AG20443 (cell line): ENCODE data around the gene PIGBOS1.
A peak's percentile ranks its signal among the peaks of the same experiment; 100 is the strongest.
"Not testable (repeated sequence)": the region's sequence is repeated elsewhere in the genome, so short reads cannot be mapped to it uniquely, and the experiment has no call there.

ENCODE experiments used
- DNase-seq: peaks from one replicate; pipeline ENCODE4 v3.0.0; 2012; ENCODE audit warnings: low spot score, mixed read lengths

PIGBOS1 gene, protein sequence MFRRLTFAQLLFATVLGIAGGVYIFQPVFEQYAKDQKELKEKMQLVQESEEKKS

DNA sequence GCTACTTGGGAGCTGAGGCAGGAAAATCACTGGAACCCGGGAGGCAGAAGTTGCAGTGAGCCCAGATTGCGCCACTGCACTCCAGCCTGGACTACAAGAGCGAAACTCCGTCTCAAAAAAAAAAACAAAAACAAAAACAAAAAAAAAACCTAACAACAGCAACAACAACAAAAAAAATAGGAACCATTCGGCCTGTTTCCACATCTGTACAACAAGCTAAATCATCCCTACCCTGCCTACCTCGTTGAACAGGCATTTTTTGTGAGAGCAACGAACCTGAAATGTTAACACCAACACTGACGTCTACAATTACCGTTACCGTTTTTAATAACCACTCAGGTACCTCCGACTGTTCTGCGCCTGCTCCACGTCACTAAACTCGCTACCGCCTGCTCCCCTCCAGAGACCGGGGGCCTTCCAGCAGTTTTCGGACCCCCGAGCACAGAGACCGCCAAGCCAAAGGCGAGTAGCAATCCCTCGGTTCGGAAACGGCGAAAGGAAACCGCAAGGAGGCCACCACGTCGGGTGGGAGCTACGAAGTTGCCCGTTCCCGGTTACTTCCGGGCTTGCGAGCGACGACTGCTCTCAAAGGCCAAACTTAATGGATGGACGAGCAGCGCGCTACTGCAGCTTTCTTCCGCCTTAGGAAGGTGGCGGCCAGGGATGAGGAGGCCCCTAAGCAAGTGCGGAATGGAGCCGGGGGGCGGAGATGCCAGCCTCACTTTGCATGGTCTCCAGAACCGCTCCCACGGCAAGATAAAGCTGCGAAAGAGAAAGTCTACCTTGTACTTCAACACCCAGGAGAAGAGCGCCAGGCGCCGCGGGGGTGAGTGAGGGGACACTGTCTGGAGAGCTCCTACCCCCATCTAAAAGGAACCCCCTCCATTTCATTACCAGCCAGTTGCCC lies at the start of gene PIGBOS1, which contains the start of gene PIGB:
Gene PIGBOS1 (minus strand): TSS at position 536 of the 907 bp plus-strand sequence. CDS start 1,331 bp downstream, outside the sequence.
Gene PIGB (plus strand): TSS at position 635 of the 907 bp plus-strand sequence. CDS start 29 bp downstream, at position 664.
- DNase-seq, result peak; percentile 92

DNA sequence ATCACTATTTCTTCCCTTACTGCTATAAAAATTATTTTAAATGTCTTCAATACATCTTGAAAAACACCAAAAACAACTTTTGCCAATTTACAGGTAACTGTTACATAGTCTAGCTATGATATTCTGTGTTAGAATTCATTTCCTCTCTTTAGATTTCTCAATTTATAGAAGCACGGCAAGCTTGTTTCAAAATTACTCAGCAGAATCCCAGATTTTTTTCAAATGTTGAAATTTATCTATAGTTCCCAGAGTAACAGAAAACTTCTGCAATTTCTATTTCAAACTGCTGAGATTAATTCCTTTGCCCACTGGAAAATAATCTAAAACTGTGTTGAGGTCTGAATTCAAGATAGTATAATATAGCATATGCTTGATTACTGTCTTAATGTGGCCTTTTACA lies 48.1 kb upstream of the PIGBOS1 start:
- no peak for DNase-seq

DNA sequence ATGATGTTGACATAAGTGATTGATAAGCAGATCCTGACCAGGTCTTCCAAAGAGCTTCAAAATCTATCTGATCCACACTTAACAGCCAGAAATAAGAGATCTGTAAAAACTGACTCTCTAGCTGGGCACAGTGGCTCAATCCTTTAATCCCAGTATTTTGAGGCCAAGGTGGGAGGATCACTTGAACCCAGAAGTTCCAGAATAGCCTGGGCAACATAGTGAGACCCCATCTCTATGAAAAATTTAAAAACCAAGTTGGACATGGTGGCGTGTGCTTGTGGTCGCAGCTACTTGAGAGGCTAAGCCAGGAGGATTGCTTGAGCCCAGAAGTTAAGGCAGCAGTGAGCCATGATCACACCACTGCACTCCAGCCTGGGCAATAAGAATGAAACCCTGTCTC lies 43.7 kb upstream of the PIGBOS1 start:
- DNase-seq, result no peak

DNA sequence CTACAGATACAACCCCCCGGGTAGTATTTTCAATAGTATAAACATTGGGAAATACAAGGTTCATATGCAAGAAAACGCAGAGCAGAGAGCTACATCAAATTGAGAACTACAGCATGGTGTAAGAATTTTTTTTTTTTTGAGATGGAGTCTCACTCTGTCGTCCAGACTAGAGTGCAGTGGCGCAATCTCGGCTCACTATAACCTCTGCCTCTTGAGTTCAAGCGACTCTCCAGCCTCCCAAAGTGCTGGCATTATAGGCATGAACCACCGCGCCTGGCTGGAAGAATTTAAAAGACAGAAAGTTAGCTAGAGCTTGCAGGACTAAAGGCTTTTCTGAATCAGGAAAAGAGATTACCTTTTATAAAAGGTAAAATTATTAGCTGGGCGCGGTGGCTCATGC lies 42.1 kb upstream of the PIGBOS1 start:
- no peak for DNase-seq

DNA sequence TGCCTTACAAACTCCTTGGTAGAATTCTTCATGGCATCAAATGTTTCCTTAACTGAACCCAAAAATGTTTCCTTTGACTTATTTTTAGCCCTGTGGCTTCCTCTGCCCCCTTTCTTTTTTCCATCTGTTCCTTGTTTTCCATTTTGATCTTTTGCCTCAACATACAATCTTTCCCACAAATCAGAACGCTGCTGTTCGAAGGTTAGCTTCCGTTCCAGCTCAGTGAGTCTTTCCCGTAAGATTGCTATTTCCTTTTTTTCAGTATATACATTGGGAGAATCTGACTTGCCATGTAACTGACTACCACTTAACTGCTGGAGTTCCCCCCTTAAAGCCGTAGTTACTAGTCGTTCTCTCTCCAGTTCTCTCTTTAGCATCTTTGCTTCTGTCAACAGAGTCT lies 41.3 kb upstream of the PIGBOS1 start:
- DNase-seq, result no peak

DNA sequence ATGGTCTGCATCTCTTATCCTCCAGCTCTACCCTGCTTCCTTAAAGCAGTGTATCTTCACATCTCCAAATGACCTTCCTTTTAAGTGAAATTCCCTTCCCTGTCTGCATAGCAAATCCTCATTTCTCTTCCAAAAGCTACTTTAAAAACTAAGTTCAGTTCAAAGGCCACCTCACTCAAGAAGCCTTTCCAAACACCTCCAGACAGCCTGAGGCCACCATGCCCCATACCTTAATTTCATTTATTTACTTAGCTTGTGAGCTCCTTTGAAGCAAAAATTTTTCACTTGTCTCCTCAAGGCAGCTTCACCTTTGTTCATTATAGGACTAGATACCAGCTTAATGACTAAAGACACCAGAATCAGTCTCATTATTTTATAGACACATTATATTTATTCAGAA lies 39.5 kb upstream of the PIGBOS1 start:
- no peak for DNase-seq

DNA sequence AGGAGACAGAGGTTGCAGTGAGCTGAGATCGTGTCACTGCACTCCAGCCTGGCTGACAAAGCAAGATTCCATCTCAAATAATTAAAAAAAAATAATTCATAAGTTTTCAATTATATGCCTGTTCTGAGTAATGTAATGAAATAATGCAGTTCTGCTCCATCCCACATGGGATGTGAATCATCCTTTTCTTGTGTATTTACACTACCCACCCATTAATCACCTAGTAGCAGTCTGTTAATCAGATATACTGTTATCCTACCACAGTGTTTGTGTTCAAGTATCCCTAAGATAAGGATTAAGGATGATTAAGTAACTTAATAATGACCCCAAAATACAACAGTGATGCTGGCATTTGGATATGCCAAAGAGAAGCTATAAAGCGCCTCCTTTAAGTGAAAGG lies 38.9 kb upstream of the PIGBOS1 start:
- DNase-seq, result peak; percentile 40

DNA sequence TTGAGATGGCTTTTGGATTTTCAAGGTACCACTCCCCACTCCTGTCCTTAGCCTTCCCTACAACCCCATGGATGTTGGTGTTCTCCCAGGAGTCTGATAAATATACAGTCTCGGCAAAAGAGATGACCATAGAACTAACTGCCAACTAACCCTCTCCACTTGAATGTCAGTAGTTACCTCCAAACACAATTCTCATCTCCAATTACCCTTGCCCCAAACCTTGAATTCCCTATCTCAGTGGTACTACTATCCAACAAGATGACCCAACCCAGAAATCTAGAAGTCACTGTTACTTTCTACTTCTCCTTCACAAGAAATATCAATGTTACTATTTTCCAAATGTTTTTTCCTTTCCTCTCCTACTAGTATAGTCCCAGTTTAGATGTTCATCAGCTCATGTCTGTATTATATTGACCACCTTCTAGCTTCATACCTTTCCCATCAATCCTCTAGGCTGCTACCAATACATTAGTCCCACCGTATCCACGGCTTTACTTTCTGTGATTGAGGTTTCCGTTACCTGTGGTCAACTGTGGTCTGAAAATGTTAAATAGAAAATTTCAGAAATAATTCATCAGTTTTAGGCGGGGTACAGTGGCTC lies 38.2 kb upstream of the PIGBOS1 start:
- DNase-seq, result no peak

DNA sequence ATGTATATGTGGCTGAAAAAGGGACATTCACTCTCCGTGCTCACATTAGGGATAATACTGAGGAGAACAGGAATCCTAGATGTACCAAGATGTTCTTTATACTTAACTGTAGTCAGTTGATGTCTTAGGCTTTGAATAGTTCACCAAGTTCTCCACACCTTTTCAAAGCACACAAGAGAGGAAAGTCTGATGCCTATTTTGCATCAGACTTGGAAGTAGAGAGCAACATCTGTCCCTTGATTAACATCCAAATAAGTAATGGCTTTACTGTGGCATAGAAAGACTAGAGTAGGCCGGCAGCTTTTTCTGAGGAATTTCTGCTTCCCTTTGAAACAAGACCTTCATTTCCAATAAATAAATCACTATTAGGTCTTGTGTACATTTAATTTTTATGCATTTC lies 34.1 kb upstream of the PIGBOS1 start:
- no peak for DNase-seq

DNA sequence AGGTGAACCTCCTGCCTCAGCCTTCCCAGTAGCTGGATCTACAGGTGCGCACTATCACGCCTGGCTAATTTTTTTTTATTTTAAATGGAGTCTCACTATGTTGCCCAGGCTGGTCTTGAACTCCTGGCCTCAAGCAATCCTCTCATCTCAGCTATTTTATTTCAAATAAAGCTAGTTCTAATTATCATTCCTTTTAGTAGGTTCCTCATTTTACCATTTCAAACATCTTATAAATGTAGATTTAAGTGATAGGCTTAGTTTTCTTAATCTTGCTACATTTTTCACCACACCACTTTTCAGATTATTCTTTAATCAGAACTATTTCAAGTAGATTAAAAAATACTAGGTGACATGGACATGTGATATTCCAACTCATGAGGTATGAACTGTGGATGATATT lies 30.4 kb upstream of the PIGBOS1 start:
- DNase-seq, result no peak

DNA sequence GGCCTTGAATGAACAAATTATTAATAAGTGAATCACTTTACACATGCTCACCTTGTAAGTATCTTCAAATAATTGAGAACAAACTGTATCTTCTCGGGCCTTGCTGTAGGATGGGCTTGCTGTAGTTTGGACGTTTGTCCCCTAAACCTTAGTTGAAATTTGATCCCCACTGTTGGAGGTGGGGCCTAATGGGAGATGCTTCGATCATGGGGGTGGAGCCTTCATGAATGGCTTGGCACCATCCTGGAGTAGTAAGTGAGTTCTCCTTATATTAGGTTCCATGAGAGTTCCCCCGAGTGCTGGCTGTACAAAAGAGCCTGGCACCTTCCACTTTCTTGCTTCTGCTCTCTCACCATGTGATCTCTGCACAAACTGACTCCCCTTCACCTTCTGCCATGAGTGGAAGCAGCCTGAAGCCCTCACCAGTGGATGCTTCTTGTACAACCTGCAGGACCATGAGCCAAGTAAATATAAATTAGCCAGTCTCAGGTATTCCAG lies 29.4 kb upstream of the PIGBOS1 start:
- no peak for DNase-seq

DNA sequence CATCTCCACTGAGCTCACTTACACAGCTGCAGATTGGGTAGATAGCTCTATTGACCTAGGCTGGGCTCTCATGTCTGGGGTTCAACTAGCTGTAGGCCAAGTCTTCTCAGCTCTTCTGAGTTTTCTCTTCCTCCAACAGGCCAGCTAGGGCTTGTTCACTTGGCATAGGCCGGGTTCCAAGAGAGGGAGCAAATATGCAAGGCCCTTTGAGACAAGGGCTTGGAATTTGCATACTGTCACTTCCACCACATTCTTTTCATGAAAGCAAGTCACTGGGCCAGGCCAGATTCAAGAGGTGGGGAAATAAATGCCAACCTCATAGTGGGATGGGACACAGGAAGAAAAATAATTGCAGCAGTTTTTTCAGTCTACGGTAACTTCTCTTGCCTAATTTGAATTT lies 25.3 kb upstream of the PIGBOS1 start:
- peak; percentile 55 for DNase-seq

DNA sequence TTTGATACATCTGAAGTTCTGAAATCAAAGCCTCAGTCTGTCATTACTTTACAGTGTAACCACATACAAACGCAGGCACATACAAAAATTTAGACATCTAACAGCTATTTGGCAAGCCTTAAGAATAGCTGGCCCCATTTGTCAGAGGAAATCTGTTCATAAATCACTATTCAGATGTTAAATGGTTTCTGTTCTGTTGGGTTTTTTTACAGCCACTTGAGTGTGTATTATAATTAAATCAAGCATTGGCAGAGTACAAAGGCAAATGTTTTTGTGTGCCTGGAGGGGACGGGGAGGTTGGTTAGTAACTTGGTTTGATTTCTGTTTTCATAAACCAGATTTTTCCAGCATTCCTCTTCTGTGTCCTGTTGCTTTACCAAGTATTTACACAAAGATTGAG lies 24.2 kb upstream of the PIGBOS1 start:
- peak; percentile 20 for DNase-seq

DNA sequence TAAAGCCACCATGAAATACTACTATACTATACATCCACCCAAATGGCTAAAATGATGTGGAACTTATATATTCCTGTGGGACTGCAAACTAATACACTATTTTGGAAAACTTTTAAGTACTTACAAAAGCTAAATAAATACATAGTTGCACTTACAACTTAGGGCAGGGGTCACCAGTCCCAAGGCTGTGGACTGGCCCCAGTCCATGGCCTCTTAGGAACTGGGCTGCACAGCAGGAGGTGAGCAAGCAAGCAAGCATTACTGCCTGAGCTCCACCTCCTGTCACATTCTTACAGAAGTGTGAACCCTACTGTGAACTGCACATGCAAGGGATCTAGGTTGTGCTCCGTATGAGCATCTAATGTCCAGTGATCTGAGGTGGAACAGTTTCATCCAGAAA lies 18.2 kb upstream of the PIGBOS1 start:
- no peak for DNase-seq

DNA sequence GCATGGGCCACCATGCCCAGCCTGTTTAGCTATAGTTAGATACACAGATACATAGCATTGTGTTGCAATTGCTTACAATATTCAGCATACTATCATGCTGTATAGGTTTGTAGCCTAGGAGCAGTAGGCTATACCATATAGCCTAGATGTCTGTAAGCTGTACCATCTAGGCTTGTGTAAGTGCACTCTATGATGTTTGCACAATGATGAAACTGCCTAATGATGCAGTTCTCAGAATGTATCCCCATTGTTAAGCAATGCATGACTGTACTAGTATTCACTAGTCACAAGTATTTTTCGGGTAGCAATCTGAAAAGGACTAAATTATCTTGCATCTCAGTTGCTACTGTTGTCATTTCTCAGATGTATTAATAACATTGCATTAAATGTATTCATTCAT lies 16.1 kb upstream of the PIGBOS1 start:
- DNase-seq, result no peak

DNA sequence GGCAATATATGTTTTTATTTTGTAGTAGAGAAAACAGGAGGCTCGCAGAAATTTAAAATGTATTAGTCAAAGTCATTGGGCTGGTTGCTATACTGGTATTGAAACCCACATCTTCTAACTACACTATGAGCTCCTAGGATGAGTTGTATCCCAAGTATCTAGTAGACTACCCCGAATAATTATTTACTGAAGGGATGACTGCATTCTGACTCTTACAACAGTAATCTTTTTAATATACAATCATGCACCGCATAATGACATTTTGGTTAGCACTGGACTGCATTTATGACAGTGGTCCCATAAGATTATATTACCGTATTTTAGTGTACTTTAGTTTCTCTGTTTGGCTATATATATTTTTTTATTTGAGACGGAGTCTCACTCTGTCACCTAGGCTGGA lies 15.4 kb upstream of the PIGBOS1 start:
- no peak for DNase-seq

DNA sequence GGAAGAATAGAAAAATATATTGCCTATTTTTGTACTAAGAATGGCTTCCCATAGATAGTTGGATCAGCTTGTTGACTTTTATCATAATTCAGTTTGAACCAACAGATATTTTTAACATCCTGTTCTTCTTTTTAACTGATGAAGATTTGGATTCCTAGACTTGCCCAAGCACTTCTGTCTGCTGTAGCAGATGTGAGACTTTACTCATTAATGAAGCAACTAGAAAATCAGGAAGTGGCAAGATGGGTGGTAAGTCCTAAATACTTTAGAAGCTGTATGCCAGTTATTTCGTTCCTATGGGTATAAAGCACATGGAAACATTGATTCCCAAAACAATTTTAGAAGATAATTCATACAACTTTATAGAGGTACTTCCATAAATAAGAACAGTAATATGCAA lies 8.5 kb upstream of the PIGBOS1 start:
- DNase-seq, result no peak

DNA sequence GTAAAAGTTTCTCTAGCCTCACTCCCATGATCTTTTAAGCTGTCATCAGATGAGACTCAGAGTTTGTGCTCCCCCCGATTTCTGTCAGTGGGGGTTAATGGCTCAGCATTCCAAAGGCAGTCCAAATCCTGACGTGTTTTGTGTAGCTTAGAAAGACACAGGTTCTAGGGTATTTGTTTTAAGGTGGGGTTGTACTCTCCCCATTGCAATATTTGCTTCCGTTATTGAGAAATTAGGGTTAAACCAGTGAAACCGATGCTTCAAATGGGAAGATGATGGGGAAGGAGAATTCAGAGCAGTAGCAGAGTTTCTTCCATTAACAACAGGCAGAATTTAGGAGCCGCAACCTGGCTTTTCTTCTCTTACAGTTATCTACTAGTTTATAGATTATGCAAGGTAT lies 3.5 kb upstream of the PIGBOS1 start:
- no peak for DNase-seq

DNA sequence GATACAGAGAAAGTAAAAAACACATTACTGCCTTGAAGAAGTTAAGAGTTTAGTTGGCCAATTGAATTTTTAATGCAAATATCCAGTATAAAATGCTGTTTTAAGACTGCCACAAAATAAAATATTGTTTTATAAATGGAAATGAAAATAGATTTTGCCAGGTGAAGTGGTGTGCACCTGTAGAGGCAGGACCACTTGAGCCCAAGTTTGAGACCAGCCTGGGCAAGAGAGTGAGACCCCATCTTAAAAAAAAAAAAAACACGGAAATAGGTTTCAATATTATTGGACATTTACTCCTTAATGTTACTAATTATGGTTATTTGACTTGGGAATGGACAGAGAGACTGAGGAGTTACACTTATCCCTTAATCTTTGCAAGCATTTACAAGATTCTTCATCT lies 2.0 kb upstream of the PIGBOS1 start:
- DNase-seq, result no peak

DNA sequence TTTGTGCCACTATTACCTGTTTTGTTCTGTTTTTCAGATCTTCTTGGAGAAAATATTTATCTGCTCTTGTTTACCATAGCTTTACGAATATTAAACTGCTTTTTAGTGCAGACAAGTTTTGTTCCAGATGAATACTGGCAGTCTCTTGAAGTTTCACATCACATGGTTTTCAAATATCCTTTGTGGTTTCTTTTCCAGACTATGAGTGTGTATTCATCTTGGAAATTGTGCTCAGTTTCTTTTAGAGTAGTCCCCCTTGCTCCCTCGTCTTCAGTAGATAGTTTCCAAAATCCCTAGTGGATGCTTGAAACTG lies 1.3 kb upstream of the PIGBOS1 start:
- peak; percentile 20 for DNase-seq

DNA sequence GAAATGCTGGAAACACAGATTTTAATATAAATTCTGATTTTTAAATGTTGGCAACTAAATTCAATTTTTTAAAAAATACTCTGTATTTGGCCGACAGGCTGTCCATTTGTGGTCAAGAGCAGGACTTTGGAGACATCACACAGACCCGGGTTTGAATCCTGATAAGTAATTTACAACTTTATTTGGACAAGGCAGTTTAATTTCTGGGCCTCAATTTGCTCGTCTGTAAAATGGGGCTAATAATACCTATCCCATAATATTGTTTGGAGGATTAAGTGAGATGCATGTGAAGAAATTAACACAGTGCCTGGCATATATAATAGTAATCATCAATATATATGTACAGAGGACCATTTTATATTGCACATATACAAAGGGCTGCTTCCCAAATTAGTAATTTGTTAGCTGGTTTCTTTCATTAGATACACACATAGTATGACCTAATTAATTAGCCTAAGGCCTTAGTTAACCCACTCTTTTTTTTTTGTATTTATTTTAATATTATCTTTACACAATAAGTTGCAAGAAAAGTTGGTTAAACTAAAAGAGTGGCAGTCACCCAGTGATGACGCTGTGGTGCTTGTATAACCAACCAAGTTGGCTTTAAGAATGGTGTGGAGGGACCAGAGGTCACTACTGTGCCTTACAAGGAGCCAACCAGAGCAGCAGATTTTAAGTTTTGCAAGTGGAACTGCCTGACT lies 764 bp upstream of the PIGBOS1 start:
- DNase-seq, result peak; percentile 53

DNA sequence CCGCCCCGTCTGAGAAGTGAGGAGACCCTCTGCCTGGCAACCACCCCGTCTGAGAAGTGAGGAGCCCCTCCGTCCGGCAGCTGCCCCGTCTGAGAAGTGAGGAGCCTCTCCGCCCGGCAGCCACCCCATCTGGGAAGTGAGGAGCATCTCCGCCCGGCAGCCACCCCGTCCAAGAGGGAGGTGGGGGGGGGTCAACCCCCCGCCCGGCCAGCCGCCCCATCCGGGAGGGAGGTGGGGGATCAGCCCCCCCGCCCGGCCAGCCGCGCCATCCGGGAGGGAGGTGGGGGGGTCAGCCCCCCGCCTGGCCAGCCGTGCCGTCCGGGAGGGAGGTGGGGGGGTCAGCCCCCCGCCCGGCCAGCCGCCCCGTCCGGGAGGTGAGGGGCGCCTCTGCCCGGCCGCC lies 16.1 kb downstream of the PIGBOS1 start:
- not testable (repeated sequence) for DNase-seq

DNA sequence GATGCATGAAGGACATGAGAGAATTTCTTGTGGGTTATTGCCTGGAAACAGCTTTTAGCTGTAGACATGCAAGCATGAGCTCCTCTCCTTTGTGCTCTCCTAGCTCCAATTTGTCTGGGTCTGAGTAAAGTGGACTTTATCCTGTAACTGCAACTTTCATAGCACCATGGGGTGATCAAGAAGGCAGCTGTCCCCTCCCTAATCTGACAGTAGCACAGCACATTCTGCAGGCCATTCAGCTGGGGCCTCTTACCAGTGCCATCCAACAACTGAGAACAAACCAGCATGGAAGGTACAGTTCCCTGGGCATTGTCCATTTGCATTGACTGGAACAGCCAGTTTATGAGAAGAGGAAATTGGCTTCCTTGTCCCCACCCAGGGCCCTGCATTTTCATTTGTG lies 21.6 kb downstream of the PIGBOS1 start:
- DNase-seq, result no peak
